Ovary (tissue), 3 donors: ENCODE measurements around the gene MRPS2.

Experiments used
- CTCF ChIP-seq, 3 donors: fragments of 450-650 bp in 2 of 3; fragments of 200-600 bp in 1 of 3; IDR thresholded peaks; one replicate each; pipeline versions ENCODE4 v1.5.1 to v1.8.0; 2016 to 2022; ENCODE audit warnings: antibody characterized with exemption in 3 of 3, mild to moderate bottlenecking in 1 of 3
- POLR2A ChIP-seq: fragments of 450-650 bp; IDR thresholded peaks from one replicate; pipeline ENCODE4 v1.6.1; 2017; ENCODE audit warnings: antibody characterized with exemption, mild to moderate bottlenecking, moderate library complexity
- donor health status: DM: no; HTN: no; CAD: no.

- TF ChIP-seq CTCF (IDR thresholded peaks at IDR 0.05) (no peak), POLR2A (no peak)
These were observed 11.1 kb upstream of the MRPS2 start for GRCh38 chr9:135489188-135489906.
